Skin epidermis (tissue), 12 donors: ENCODE data around the gene TBX2.

Experiments used
- H3K27ac ChIP-seq, 21 experiments: fragments of 200-600 bp; sonication (generic) in 11 of 21; one replicate each; pipeline ENCODE4 v1.5.0; 2020; ENCODE audit warnings: mild to moderate bottlenecking in 3 of 21, inconsistent platforms in 2 of 21, moderate library complexity in 2 of 21
- H3K4me3 ChIP-seq, 7 experiments: fragments of 200-600 bp; sonication (generic) in 2 of 7; one replicate each; pipeline ENCODE4 v1.5.0; 2020; ENCODE audit warnings: inconsistent platforms in 2 of 7, mild to moderate bottlenecking in 2 of 7, moderate library complexity in 1 of 7

Gene TBX2

GRCh38 chr17:61368049-61368831 lies 31.4 kb upstream of the TBX2 start:
- H3K27ac ChIP-seq, result no peak overlapping the region

GRCh38 chr17:61368832-61369450 lies 30.7 kb upstream of the TBX2 start:
- Histone ChIP-seq H3K27ac (no peak overlapping the region), H3K4me3 (no peak overlapping the region)

More at GRCh38 chr17:61368049-61368831, 31.4 kb upstream of the TBX2 start:
- H3K4me3 ChIP-seq, result no peak overlapping the region

GRCh38 chr17:61369751-61370150 lies 29.9 kb upstream of the TBX2 start:
- no peak overlapping the region for H3K4me3 ChIP-seq
- no peak overlapping the region for H3K27ac ChIP-seq

GRCh38 chr17:61371179-61371578 lies 28.5 kb upstream of the TBX2 start:
- H3K4me3 ChIP-seq, result no peak overlapping the region

GRCh38 chr17:61371606-61372005 lies 28.0 kb upstream of the TBX2 start:
- H3K27ac ChIP-seq, result no peak overlapping the region
- no peak overlapping the region for H3K4me3 ChIP-seq

More at GRCh38 chr17:61371179-61371578, 28.5 kb upstream of the TBX2 start:
- no peak overlapping the region for H3K27ac ChIP-seq

- H3K27ac ChIP-seq, result no peak overlapping the region
- no peak overlapping the region for H3K4me3 ChIP-seq
These were observed 27.2 kb upstream of the TBX2 start for GRCh38 chr17:61372436-61372835.

- no peak overlapping the region for H3K4me3 ChIP-seq
- no peak overlapping the region for H3K27ac ChIP-seq
These were observed 22.5 kb upstream of the TBX2 start for GRCh38 chr17:61376931-61377838.

GRCh38 chr17:61378658-61379456 lies 20.8 kb upstream of the TBX2 start:
- peak overlapping the region in 6 of 21 experiments; percentile 17 to 54 (median 32) for H3K27ac ChIP-seq

GRCh38 chr17:61379457-61380216 lies 20.0 kb upstream of the TBX2 start:
- Histone ChIP-seq H3K4me3 (no peak overlapping the region), H3K27ac (peak overlapping the region in 5 of 21 experiments; percentile 13 to 54 (median 22))

More at GRCh38 chr17:61378658-61379456, 20.8 kb upstream of the TBX2 start:
- no peak overlapping the region for H3K4me3 ChIP-seq

GRCh38 chr17:61380217-61380835 lies 19.3 kb upstream of the TBX2 start:
- Histone ChIP-seq H3K27ac (peak overlapping the region in 1 of 21 experiments; percentile 22), H3K4me3 (no peak overlapping the region)

- Histone ChIP-seq H3K27ac (peak overlapping the region in 1 of 21 experiments; percentile 14), H3K4me3 (no peak overlapping the region)
These were observed 18.7 kb upstream of the TBX2 start for GRCh38 chr17:61380836-61381525.

- Histone ChIP-seq H3K27ac (peak overlapping the region in 1 of 21 experiments; percentile 14), H3K4me3 (no peak overlapping the region)
These were observed 18.1 kb upstream of the TBX2 start for GRCh38 chr17:61381537-61381936.

- H3K27ac ChIP-seq, result peak overlapping the region in 5 of 21 experiments; percentile 4 to 68 (median 33)
- no peak overlapping the region for H3K4me3 ChIP-seq
These were observed 16.6 kb upstream of the TBX2 start for GRCh38 chr17:61382796-61383688.

- Histone ChIP-seq H3K27ac (peak overlapping the region in 5 of 21 experiments; percentile 3 to 44 (median 36)), H3K4me3 (no peak overlapping the region)
These were observed 15.9 kb upstream of the TBX2 start for GRCh38 chr17:61383689-61384201.

GRCh38 chr17:61384354-61384691 lies 15.3 kb upstream of the TBX2 start:
- Histone ChIP-seq H3K27ac (peak overlapping the region in 3 of 21 experiments; percentile 3 to 44 (median 40)), H3K4me3 (no peak overlapping the region)
